Measurements from ENCODE around the gene CREB1. TPM values are rescaled to one million over a fixed set of nuclear protein-coding genes. Genes with fewer than 3 reads are reported as not detected.

Gene CREB1
- total RNA-seq, 1 donor from 2014 or later = 71.3 TPM

- no peak for ATAC-seq
- H3K27ac ChIP-seq = no peak overlapping the region
Observed at GRCh38 chr2:207561386-207562080, 31.8 kb downstream of the CREB1 start.

GRCh38 chr2:207565736-207566500, 36.2 kb downstream of the CREB1 start:
- ATAC-seq = no peak
- peaks cover 74% of the 10 kb centered on the region for H3K36me3 ChIP-seq
- no peak overlapping the region for H3K27ac ChIP-seq
- intact Hi-C loops (cut with DNase I) = no loop called here
- TF ChIP-seq CTCF (IDR thresholded peaks at IDR 0.05) = no peak
- no peaks in the 10 kb centered on the region for H3K9me3 ChIP-seq
- no peak for DNase-seq
- no peaks in the 10 kb centered on the region for H3K27me3 ChIP-seq (ENCODE audit: low read depth)
- no peak overlapping the region for H3K4me3 ChIP-seq
- peaks cover 12% of the 10 kb centered on the region for H3K4me1 ChIP-seq

More at GRCh38 chr2:207561386-207562080, 31.8 kb downstream of the CREB1 start:
- no peaks in the 10 kb centered on the region for H3K9me3 ChIP-seq
- no peaks in the 10 kb centered on the region for H3K27me3 ChIP-seq (ENCODE audit: low read depth)
- H3K36me3 ChIP-seq = peaks cover 60% of the 10 kb centered on the region
- intact Hi-C loops (cut with DNase I) = no loop called here
- no peak overlapping the region for H3K4me3 ChIP-seq
- no peak for DNase-seq
- TF ChIP-seq CTCF (IDR thresholded peaks at IDR 0.05) = no peak
- peaks cover 23% of the 10 kb centered on the region for H3K4me1 ChIP-seq

- Histone ChIP-seq H3K4me1 (no peaks in the 10 kb centered on the region), H3K9me3 (no peaks in the 10 kb centered on the region), H3K27me3 (ENCODE audit: low read depth) (no peaks in the 10 kb centered on the region), H3K4me3 (no peak overlapping the region), H3K27ac (no peak overlapping the region), H3K36me3 (peaks cover 75% of the 10 kb centered on the region)
- no peak for TF ChIP-seq CTCF (IDR thresholded peaks at IDR 0.05)
- intact Hi-C loops (cut with DNase I) = no loop called here
- no peak for DNase-seq
- ATAC-seq = no peak
Observed at GRCh38 chr2:207567671-207568070, 37.9 kb downstream of the CREB1 start.

GRCh38 chr2:207571370-207571769, 41.6 kb downstream of the CREB1 start:
- H3K27ac ChIP-seq = no peak overlapping the region
- no peaks in the 10 kb centered on the region for H3K4me1 ChIP-seq
- DNase-seq = no peak
- ATAC-seq = no peak
- intact Hi-C loops (cut with DNase I) = no loop called here
- no peaks in the 10 kb centered on the region for H3K9me3 ChIP-seq
- H3K27me3 ChIP-seq (ENCODE audit: low read depth) = no peaks in the 10 kb centered on the region
- TF ChIP-seq CTCF (IDR thresholded peaks at IDR 0.05) = no peak
- no peak overlapping the region for H3K4me3 ChIP-seq
- H3K36me3 ChIP-seq = peaks cover 89% of the 10 kb centered on the region

GRCh38 chr2:207584952-207585351, 55.2 kb downstream of the CREB1 start:
- DNase-seq (no peak), ATAC-seq (no peak)
- H3K4me1 ChIP-seq = no peaks in the 10 kb centered on the region
- no peaks in the 10 kb centered on the region for H3K9me3 ChIP-seq
- peaks cover 68% of the 10 kb centered on the region for H3K36me3 ChIP-seq
- TF ChIP-seq CTCF (IDR thresholded peaks at IDR 0.05) = no peak
- no peaks in the 10 kb centered on the region for H3K27me3 ChIP-seq (ENCODE audit: low read depth)
- intact Hi-C loops (cut with DNase I) = no loop called here
- no peak overlapping the region for H3K27ac ChIP-seq
- H3K4me3 ChIP-seq = no peak overlapping the region
